GM12874 (cell line): ENCODE results near the gene ACTR6.

Source experiments
- CTCF ChIP-seq: IDR thresholded peaks from 2 replicates; pipeline ENCODE4 v1.5.1; 2011; ENCODE audit warnings: low read depth, mild to moderate bottlenecking, control low read depth, low read length, moderate library complexity; ENCODE audit not compliant: insufficient read depth

The ACTR6 gene

GRCh38 chr12:100266585-100266834 lies 65.9 kb downstream of the ACTR6 start:
- no peak for TF ChIP-seq CTCF

GRCh38 chr12:100266835-100267602 lies 66.4 kb downstream of the ACTR6 start, which contains the start of the genes DEPDC4 and SCYL2:
TSS of gene DEPDC4 (minus strand) at chr12:100267079. CDS start at chr12:100267076, 3 bp downstream.
TSS of gene SCYL2 (plus strand) at chr12:100267177. CDS start at chr12:100282971, 15,794 bp downstream.
- no peak for TF ChIP-seq CTCF

- no peak for TF ChIP-seq CTCF
These were observed 67.1 kb downstream of the ACTR6 start for GRCh38 chr12:100267603-100268281.

- no peak for TF ChIP-seq CTCF
These were observed 68.4 kb downstream of the ACTR6 start for GRCh38 chr12:100268835-100269564.

GRCh38 chr12:100273782-100274181 lies 73.2 kb downstream of the ACTR6 start:
- TF ChIP-seq CTCF = no peak
